Measurements from ENCODE around the gene VSTM1.
"Not testable (repeated sequence)": the region's sequence is repeated elsewhere in the genome, so short reads cannot be mapped to it uniquely, and the experiment has no call there.

Gene VSTM1, protein sequence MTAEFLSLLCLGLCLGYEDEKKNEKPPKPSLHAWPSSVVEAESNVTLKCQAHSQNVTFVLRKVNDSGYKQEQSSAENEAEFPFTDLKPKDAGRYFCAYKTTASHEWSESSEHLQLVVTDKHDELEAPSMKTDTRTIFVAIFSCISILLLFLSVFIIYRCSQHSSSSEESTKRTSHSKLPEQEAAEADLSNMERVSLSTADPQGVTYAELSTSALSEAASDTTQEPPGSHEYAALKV

DNA sequence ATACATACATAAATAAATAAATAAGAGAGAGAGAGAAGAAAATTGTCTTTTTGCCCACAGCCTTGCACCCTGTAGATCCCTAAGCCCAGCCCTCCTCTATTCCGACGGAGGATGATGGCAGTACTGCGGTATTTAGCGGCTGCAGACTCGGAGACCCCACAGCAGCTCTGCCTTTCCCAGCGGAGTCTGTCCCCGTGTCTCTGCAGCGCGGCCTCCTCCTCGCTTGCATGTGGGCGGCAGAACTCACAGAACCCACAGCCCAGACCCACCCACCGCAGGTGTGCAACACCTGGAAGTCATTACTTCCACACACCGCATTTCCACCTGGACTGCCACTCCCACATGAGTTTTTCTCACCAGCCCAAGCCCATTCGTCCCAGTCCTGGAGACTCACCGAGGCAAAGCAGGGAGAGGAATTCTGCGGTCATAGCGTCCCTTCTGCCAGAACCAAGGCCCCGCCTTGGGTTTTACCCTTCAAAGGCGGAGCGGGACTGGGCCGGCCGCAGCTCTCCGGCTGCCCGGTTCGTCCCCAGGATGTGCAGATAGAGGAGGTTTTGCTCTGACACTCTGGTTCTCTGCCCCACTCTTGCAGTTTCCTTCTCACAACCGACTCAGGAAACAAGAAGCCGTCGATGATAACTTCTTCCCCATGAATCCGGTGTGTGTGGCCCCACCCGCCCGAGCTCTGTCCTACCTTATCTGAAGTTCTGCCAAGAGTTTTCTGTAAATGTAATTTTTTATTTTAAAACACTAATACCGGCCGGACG lies at the start of gene VSTM1:
Gene VSTM1 (minus strand): TSS at position 548 of the 767 bp plus-strand sequence. CDS start 120 bp downstream, at position 428.
- DNase-seq, result no peak

DNA sequence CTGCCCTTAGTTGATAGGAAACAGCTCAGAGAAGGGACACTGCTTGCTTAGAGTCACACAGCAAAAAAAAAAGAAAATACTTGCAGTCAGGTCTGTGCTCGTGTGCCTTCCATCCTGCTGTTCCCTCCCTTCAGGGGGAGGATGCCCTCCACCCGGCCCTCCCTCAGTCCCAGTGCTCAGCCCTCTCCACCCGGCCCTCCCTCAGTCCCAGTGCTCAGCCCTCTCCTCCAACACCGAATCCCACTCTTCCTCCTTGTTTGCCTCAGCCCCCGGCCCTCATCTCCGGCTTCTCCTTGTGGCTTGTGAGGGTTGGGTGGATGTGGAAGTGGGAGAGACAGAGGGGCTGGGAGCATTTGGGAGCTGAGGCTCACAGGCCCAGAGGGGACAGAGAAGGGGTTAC lies 46.0 kb upstream of the VSTM1 start:
- no peak for DNase-seq

DNA sequence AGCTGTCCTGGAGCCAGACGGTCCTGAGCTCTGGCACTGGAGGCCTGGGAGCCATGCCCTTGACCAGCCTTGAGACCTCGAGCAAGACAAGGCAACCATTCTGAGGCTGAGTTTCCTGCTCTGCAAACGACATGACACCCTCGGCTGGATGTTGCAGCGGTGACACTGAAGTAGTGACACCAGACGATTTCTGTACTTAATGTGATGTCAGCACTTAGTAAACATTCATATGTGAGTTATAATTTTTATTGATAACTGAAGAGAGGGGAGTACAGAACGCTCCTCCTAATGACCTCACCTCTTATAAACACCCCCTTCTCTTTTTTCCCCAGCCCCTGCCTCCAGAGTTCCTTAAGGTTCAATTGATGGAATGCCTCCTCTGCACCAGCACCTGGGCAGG lies 44.8 kb upstream of the VSTM1 start:
- no peak for DNase-seq

DNA sequence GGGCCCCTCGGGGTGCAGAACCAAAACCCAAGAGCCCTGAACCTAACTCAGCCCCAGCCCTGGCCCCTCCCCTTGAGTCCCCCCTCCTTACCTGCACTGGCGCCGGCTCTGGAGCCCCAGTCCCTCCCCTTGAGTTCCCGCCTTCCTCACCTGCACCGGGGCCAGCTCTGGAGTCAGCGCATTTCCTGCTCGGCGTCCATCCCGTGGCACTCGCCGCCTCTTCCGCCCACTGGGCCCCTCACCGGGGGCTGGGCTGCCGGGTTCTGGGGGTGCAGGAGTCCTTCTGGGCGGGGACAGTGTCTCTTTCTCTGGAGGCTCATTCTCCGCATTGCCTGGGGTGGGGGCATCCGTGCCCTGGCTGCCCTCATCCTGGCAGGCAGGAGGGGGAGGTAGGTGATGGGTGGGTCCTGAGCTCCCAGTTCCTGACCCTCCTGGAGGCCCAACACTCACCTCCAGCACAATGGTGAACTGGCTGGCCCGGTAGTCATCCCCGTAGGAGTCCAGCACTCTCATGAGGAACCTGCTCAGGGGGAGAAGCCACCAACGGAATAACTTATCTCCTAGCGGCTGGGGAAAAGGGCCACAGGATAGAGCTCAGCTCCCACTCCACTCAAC lies 44.3 kb upstream of the VSTM1 start:
- no peak for DNase-seq

DNA sequence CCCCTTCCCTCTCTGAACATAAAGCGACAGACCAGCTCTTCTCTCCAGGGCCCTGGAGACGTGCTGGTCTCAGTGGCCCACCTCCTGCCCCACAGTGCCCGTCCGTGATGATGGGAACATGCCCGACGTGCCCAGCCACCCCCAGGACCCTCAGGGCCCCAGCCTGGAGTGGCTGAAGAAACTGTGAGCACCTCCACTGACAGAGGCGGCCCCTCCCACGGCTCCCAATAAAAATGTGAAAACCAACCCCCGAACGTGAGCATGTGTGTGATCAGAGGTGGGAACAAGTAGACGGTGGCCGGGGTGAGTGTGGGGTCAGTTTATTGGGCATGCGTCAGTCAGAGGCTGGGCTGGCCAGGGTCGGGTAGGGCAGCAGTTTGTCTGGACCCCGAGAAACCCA lies 43.0 kb upstream of the VSTM1 start:
- DNase-seq, result no peak

DNA sequence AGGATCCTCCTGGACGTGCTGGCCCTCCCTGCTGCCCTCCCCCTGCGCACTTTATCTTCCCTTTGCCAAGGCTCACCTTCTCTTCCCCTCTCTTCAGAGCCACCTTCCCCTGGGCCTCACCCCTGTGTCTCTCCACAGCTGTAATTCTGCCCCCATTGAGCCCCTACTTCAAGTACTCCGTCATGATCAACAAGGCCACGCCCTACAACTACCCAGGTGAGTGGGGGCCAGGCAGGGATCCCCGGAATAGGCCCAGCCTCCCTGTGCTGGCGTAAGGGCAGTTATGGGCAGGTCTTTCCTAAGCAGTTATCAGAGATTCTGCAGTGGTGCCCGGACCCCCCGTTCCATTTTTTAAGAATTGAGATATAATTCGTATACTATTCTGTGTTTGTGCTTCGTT lies 42.1 kb upstream of the VSTM1 start:
- no peak for DNase-seq

DNA sequence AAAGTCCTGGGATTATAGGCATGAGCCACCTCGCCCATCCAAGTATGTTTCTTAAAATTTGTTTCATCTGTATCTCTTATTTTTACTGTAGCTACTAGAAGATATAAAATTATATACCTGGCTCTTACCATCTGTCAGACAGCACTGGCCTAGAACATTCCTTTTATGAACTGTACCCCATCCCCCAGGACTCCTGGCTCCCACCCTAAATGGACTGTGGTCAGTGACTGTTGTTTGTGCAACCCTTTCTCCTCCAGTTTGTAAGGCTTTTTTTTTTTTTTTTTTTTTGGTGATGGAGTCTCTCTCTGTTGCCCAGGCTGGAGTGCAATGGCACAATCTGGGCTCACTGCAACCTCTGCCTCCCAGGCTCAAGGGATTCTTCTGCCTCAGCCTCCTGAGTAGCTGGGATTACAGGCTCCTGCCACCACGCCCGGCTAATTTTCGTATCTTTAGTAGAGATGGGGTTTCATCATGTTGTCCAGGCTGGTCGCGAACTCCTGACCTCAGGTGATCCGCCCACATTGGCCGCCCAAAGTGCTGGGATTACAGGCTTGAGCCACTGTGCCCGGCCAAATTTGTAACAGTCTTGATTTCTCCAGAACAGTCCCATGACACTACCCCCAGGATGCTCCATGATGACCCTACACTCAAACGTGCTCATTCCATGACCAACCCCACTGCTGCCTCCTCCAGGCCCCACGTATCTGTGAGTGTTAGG lies 41.5 kb upstream of the VSTM1 start:
- DNase-seq, result no peak

DNA sequence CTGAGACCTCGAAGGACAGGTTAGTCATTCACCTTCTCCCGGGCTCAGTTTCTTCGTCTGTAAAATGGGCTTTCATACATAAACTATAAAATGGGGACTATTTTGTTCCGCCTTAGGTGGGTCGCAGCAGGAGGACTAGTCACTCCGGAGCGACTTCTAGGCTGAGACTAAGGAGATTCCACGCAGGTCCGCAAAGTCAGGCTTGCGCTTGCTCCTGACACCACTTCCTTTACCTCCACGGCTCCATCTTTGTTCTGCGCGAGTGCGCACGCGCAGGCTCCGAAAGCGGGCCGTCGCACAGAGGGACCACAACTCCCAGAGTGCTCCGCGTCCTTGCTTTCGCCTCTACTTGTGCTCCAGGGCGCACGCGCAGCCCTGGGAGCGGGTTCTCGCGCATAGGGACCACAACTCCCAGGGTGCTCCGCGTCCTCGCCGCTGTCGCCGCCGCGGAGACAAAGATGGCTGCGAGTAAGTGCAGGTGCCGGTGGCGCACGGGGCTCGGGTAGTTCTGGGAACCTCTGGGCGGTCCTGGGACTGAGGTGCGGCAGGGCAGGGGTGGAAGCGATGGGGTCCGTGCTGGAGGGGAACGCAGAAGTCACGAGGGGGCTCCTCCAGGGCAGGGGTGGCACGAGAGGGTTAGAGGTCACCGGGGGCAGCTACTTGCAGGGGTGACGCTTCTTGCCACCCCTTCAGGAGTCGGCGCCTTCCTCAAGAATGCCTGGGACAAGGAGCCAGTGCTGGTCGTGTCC lies 38.9 kb upstream of the VSTM1 start, which contains the start of gene NDUFA3:
Gene NDUFA3 (plus strand): TSS at position 435 of the 749 bp plus-strand sequence. CDS start 24 bp downstream, at position 459.
- peak; percentile 96 for DNase-seq

DNA sequence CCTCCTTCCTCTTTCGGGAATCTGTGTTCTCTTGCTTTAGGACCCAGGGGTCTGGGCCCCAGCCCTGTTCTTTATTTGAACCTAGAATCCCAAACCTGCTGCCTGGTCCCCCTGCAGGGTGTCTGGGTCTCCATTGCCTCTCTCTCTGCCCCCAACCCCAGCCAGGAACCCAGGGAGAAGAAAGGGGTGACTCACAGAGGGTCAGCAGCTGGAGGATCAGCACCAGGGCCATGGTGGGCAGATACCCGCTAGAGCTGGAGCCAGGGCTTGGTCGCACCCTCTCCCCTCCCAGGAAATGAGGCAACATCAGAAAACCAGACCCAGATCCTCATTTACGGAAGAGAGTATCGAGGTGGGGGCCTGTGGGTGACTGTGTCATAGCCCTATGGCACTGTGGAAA lies 36.9 kb upstream of the VSTM1 start, which contains the start of gene OSCAR:
Gene OSCAR (minus strand): TSS at position 243 of the 400 bp plus-strand sequence. CDS start 11 bp downstream, at position 232.
- DNase-seq, result no peak

DNA sequence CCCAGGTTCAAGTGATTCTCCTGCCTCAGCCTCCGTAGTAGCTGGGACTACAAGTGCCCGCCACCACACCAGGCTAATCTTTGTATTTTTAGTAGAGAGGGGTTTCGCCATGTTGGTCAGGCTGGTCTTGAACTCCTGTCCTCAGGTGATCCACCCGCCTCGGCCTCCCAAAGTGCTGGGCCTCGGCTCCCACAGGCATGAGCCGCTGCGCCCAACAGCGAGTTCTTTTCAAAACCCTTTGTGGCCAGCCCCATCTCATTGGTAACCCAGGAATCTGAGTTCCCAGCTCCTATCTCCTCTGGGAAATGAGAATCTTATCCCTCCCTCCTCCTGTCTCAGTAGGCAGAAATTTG lies 36.2 kb upstream of the VSTM1 start:
- DNase-seq, result not testable (repeated sequence)

DNA sequence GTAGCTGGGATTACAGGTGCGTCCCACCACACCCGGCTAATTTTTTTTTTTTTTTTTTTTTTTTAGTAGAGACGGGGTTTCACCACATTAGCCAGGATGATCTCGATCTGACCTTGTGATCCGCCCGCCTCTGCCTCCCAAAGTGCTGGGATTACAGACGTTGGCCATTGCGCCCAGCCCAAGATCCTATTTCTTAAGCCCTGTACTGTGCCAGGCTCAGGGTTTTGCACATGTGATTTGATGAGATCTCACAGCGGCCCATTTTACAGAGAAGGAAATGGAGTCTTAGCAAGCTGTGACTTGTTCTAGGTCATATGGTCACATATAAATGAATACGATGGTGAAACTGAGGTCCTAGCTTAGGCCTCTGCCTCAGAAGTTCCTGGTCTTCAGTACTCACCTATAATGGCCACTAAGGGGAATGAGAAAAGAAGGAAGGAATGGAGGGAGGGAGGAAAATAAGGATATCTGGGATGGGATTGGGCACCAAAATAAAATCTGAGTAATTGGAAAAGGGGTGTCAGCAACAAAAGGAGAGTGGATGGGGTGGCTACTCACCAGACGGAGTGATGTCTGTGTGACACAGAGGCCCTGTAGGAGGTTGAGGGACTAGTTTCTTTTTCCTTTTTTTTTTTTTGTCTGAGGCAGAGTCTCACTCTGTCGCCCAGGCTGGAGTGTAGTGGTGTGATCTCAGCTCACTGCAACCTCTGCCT lies 35.6 kb upstream of the VSTM1 start:
- DNase-seq, result no peak

DNA sequence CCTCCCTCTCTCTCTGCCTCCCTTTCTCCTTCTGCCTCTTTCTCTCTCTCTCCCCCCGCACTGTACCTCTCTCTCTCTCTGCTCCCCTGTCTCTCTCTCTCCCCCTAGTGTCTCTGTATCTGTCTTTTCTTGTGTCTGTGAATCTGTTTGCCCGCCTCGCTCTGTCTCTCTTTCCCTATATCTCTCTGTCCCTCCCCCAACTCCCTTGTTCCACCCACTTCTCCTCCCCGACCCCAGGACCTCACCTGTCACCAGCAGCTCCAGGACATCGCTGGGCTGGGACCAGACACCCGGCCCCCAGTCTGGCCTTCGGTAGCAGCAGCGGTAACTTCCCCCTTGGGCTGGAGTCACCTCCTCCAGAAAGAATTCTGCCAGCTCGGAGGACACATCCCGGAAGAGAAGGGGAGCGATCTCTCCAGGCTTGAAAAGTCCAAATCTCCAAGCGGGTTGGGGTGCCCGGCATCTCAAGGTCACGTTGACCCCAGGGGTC lies 33.0 kb upstream of the VSTM1 start:
- no peak for DNase-seq

DNA sequence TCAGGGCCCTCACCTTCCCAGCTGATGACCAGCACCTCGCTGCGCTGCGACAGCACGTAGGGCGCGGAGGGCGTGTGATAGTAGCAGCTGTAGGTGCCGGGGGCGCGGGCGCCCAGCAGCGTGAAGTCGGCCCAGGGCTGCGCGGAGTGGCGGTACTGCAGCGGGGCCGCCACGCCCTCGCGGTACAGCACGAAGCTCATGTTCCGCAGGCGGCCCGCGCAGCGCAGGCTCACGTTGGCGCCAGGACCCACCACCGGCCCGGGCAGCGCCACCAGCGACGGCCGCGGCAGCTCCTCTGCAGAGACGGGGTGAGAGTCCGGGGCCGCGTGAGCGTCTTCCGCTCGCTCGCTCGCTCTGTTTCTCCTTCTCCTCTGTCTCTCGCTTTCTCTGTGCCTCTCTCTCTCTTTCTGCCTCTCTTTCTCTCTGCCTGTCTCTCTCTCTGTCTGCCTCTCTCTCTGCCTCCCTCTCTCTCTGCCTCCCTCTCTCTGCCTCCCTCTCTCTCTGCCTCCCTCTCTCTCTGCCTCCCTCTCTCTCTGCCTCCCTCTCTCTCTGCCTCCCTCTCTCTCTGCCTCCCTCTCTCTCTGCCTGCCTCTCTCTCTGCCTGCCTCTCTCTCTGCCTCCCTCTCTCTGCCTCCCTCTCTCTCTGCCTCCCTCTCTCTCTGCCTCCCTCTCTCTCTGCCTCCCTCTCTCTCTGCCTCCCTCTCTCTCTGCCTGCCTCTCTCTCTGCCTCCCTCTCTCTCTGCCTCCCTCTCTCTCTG lies 32.3 kb upstream of the VSTM1 start:
- DNase-seq, result peak; percentile 45

DNA sequence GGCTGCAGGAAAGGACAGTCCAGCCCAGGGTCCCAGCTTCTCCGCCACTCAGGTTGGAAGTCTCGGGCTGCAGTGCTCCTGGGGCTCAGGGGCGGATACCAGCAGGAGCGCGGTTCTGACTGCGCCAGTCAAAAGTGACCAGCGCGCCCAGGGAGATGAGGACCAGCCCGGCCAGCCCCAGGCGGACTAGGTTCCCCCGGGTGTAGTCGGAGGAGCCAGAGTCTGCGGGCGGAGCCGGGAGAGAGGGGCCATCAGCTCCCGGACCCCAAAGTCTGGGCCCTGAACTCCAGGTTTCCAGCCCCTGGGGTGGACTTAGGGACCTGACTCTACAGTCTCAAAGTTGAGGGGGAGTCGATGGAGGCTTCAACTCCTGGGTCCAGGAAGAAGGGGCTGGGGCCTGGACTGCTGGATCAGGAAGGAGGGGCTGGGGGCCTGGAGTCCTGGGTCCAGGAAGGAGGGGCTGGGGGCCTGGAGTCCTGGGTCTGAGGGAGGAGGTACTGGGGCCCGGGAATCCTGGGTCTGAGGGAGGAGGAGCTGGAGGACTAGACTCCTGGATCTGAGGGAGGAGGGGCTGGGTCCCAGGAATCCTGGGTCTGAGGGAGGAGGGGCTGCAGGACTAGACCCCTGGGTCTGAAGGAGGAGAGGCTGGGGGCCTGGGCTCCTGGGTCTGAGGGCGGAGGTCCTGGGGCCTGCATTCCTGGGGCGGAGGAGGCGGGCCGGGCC lies 31.6 kb upstream of the VSTM1 start:
- DNase-seq, result no peak

DNA sequence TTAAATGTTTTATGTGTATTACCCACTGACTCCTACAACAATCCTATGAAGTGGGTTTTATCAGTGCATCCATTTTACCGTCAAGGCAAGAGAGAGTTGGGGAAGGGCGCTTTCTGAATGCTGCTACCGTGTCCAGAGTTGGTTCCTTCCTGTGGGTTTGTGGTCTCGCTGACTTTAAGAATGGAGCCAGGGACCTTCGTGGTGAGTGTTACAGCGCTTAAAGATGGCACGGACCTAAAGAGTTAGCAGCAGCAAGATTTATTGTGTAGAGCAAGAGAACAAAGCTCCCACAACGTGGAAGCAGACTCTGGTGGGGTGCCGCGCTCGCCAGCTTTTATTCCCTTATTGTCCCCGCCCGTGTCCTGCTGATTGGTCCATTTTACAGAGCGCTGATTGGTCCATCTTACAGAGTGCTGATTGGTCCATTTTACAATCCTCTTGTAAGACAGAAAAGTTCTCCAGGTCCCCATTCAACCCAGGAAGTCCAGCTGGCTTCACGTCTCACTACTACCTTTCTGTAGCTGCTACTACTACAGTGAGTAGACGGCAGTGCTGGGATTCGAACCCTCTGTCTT lies 30.8 kb upstream of the VSTM1 start:
- no peak for DNase-seq

DNA sequence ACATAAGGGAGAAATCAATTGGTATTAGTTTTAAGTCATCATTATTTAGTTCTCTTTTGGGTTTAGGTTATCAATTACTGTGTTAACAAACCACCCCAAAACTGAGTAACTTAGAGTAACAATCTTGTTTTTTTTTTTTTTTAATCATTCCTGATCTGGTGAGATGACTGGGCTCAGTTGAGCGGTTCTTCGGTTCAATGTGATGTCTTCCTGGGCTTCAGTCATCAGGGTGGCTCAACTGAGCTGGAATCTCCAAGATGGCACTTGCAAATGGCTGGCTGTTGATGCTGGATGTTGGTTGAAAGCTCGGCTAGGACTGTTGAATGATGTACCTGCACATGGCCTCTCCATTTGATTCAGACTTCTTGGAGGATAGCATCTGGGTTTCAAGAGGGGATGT lies 20.7 kb upstream of the VSTM1 start:
- no peak for DNase-seq

DNA sequence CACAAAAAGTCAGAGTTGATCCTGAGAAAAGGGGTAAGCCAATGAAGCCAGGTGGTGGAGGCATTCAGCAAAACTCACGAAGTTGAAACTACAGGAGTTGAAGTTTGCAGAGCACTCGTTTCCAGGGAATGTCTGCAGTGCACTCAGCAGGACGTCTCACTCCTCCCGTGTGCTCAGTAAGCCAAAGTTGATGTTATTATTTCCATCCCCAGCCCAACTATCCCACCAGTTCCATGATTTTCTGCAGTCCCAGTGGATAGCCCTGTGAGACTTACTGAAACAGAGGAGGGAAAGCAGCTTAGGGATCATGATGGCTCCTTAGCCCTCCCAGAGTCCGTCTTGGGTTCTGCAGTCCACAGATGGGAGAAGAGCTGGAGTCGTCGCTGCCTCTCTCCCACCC lies 17.3 kb upstream of the VSTM1 start, which contains the start of gene TARM1:
Gene TARM1 (minus strand): TSS at position 334 of the 400 bp plus-strand sequence. CDS start 25 bp downstream, at position 309.
- DNase-seq, result no peak

DNA sequence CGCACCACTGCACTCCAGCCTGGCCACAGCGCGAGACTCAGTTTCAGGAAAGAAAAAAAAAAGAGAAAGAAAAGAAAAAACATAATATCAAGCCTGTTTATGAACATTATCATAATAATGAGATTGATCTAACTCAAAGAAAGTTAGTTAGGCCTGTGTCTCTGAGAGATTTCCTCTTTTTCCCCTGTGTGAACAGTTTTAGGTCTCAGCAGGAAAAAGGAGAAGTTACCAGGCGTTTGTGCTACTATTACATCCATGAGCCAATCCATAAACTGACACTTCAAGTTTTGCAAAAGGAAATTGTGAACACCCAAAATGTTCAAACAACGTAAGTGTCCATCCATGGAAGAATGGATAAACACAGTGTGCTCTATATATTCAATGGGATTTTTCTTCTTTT lies 13.6 kb upstream of the VSTM1 start:
- DNase-seq, result no peak

DNA sequence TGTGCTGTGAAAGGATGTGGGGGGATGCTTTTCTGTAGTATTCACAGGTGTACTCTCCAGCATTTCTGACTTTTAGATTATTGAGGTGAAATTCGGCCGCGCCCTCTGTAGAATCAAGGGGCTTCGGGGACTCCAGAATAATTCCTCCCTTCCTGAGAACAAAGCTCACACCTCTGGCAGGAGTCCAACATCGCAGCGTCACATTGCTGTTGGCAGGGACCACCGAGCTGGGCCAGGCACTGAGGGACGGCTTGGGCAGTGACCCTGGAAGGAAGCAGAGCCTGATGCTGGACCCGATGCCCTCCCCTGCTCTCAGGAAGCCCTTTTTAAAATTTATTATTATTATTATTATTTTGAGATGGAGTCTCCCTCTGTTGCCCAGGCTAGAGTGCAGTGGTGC lies 11.2 kb upstream of the VSTM1 start:
- no peak for DNase-seq

DNA sequence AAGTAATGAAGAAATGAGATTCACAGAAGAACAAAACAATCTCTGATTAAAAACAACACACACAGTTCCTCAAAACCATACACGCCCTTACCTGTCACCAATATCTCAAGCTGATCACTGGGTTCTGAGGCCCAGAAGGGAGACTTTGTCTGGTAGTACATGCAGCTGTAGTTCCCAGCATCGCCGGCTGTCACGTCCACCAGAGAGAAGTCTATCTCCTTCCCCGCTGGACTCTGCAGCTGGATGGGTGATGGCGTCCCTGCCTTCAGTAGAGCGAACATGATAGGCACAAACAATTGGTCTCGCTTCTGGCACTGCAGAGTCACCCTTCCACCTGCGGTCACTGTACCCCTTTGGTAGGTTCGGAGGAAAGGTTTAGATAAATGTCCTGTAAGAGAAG lies 10.1 kb upstream of the VSTM1 start:
- DNase-seq, result no peak
